Activated naive CD8-positive, alpha-beta T cell treated with anti-CD3 and anti-CD28 coated beads, Interleukin-2, amount 50 U/mL, for 24 hours (primary cell): ENCODE results near the gene PNISR.

ENCODE experiments used
- ATAC-seq: fragments of 150-1000 bp; cut with Tn5 transposase; one replicate; pipeline ENCODE4 v1.10.0; 2021
- DNase-seq: peaks from one replicate; pipeline ENCODE4 v3.0.0; 2021
- H3K27ac Mint-ChIP-seq: one replicate; pipeline ENCODE4 v1.8.0; 2021; ENCODE audit warnings: mild to moderate bottlenecking, mixed read lengths
- H3K27me3 Mint-ChIP-seq: one replicate; pipeline ENCODE4 v1.8.0; 2021; ENCODE audit warnings: mixed read lengths
- H3K36me3 Mint-ChIP-seq: one replicate; pipeline ENCODE4 v1.8.0; 2021; ENCODE audit warnings: low read depth, mixed read lengths
- H3K4me1 Mint-ChIP-seq: one replicate; pipeline ENCODE4 v1.8.0; 2021; ENCODE audit warnings: mixed read lengths
- H3K4me3 Mint-ChIP-seq: one replicate; pipeline ENCODE4 v1.8.0; 2021; ENCODE audit warnings: mild to moderate bottlenecking, moderate library complexity, mixed read lengths
- H3K9me3 Mint-ChIP-seq: one replicate; pipeline ENCODE4 v1.8.0; 2021; ENCODE audit warnings: mixed read lengths

Gene PNISR

GRCh38 chr6:99424022-99424421 lies 1.1 kb downstream of the PNISR start:
- DNase-seq (no peak), ATAC-seq (no peak)
- peak overlapping the region; percentile 92 for H3K4me3 Mint-ChIP-seq
- no peaks in the 10 kb centered on the region for H3K27me3 Mint-ChIP-seq
- H3K4me1 Mint-ChIP-seq: peaks cover 72% of the 10 kb centered on the region
- H3K36me3 Mint-ChIP-seq: peaks cover 29% of the 10 kb centered on the region
- H3K9me3 Mint-ChIP-seq: no peaks in the 10 kb centered on the region
- peak overlapping the region; percentile 98 for H3K27ac Mint-ChIP-seq

- H3K4me3 Mint-ChIP-seq: peak overlapping the region; percentile 92
- H3K9me3 Mint-ChIP-seq: no peaks in the 10 kb centered on the region
- H3K4me1 Mint-ChIP-seq: peaks cover 78% of the 10 kb centered on the region
- no peak overlapping the region for H3K27ac Mint-ChIP-seq
- H3K36me3 Mint-ChIP-seq: peaks cover 29% of the 10 kb centered on the region
- no peak for ATAC-seq
- no peaks in the 10 kb centered on the region for H3K27me3 Mint-ChIP-seq
- DNase-seq: no peak
Measured at GRCh38 chr6:99422912-99423311, 2.2 kb downstream of the PNISR start.

- peak overlapping the region; percentile 56 for H3K27ac Mint-ChIP-seq
Measured at GRCh38 chr6:99416892-99417767, 8.0 kb downstream of the PNISR start.

GRCh38 chr6:99416226-99416625 lies 8.9 kb downstream of the PNISR start:
- Mint-ChIP-seq H3K4me3 (no peak overlapping the region), H3K36me3 (peaks cover 33% of the 10 kb centered on the region), H3K4me1 (peaks cover 65% of the 10 kb centered on the region), H3K27me3 (no peaks in the 10 kb centered on the region), H3K27ac (no peak overlapping the region), H3K9me3 (no peaks in the 10 kb centered on the region)
- ATAC-seq (no peak), DNase-seq (no peak)

More at GRCh38 chr6:99416892-99417767, 8.0 kb downstream of the PNISR start:
- Mint-ChIP-seq H3K4me3 (peak overlapping the region; percentile 26), H3K4me1 (peaks cover 67% of the 10 kb centered on the region), H3K36me3 (peaks cover 34% of the 10 kb centered on the region), H3K27me3 (no peaks in the 10 kb centered on the region), H3K9me3 (no peaks in the 10 kb centered on the region)
- no peak for DNase-seq
- peak; percentile 46 for ATAC-seq

GRCh38 chr6:99415446-99415845 lies 9.7 kb downstream of the PNISR start:
- H3K9me3 Mint-ChIP-seq: no peaks in the 10 kb centered on the region
- no peak for ATAC-seq
- no peaks in the 10 kb centered on the region for H3K27me3 Mint-ChIP-seq
- H3K4me1 Mint-ChIP-seq: peaks cover 60% of the 10 kb centered on the region
- no peak overlapping the region for H3K4me3 Mint-ChIP-seq
- no peak for DNase-seq
- peaks cover 38% of the 10 kb centered on the region for H3K36me3 Mint-ChIP-seq
- no peak overlapping the region for H3K27ac Mint-ChIP-seq

GRCh38 chr6:99412065-99412464 lies 13.0 kb downstream of the PNISR start:
- H3K27ac Mint-ChIP-seq: peak overlapping the region; percentile 78
- H3K4me1 Mint-ChIP-seq: peaks cover 38% of the 10 kb centered on the region
- H3K27me3 Mint-ChIP-seq: no peaks in the 10 kb centered on the region
- peaks cover 49% of the 10 kb centered on the region for H3K36me3 Mint-ChIP-seq
- DNase-seq (no peak), ATAC-seq (no peak)
- H3K9me3 Mint-ChIP-seq: no peaks in the 10 kb centered on the region
- no peak overlapping the region for H3K4me3 Mint-ChIP-seq

- no peaks in the 10 kb centered on the region for H3K27me3 Mint-ChIP-seq
- no peaks in the 10 kb centered on the region for H3K9me3 Mint-ChIP-seq
- DNase-seq (no peak), ATAC-seq (no peak)
- H3K36me3 Mint-ChIP-seq: peaks cover 57% of the 10 kb centered on the region
- H3K27ac Mint-ChIP-seq: no peak overlapping the region
- peaks cover 20% of the 10 kb centered on the region for H3K4me1 Mint-ChIP-seq
- no peak overlapping the region for H3K4me3 Mint-ChIP-seq
Measured at GRCh38 chr6:99409672-99410071, 15.4 kb downstream of the PNISR start.

GRCh38 chr6:99407076-99407475 lies 18.0 kb downstream of the PNISR start:
- Mint-ChIP-seq H3K4me1 (peaks cover 8% of the 10 kb centered on the region), H3K27ac (no peak overlapping the region), H3K36me3 (peaks cover 61% of the 10 kb centered on the region), H3K4me3 (no peak overlapping the region), H3K27me3 (no peaks in the 10 kb centered on the region), H3K9me3 (no peaks in the 10 kb centered on the region)
- ATAC-seq: no peak
- DNase-seq: no peak

- Mint-ChIP-seq H3K4me3 (no peak overlapping the region), H3K4me1 (no peaks in the 10 kb centered on the region), H3K36me3 (peaks cover 55% of the 10 kb centered on the region), H3K27me3 (no peaks in the 10 kb centered on the region), H3K27ac (no peak overlapping the region), H3K9me3 (no peaks in the 10 kb centered on the region)
- ATAC-seq (no peak), DNase-seq (no peak)
Measured at GRCh38 chr6:99402448-99402847, 22.7 kb downstream of the PNISR start.

GRCh38 chr6:99397287-99397686 lies 27.8 kb downstream of the PNISR start:
- Mint-ChIP-seq H3K27ac (no peak overlapping the region), H3K36me3 (peaks cover 27% of the 10 kb centered on the region), H3K4me1 (peaks cover 14% of the 10 kb centered on the region), H3K9me3 (no peaks in the 10 kb centered on the region), H3K27me3 (no peaks in the 10 kb centered on the region), H3K4me3 (no peak overlapping the region)
- ATAC-seq: no peak
- DNase-seq: no peak

- H3K27me3 Mint-ChIP-seq: no peaks in the 10 kb centered on the region
- H3K27ac Mint-ChIP-seq: peak within 1 kb of the TSS; percentile 94
- H3K4me3 Mint-ChIP-seq: peak within 1 kb of the TSS; percentile 93
- H3K9me3 Mint-ChIP-seq: no peaks in the 10 kb centered on the region
- peaks cover 5% of the 10 kb centered on the region for H3K36me3 Mint-ChIP-seq
- H3K4me1 Mint-ChIP-seq: peaks cover 16% of the 10 kb centered on the region
- ATAC-seq (peak; percentile 71), DNase-seq (peak; percentile 76)
Measured at GRCh38 chr6:99393698-99394531, 31.2 kb downstream of the PNISR start, which contains the start of gene COQ3. TSS of gene COQ3 (minus strand) at chr6:99394195. CDS start at chr6:99394179, 16 bp downstream.

- Mint-ChIP-seq H3K4me1 (peaks cover 16% of the 10 kb centered on the region), H3K27me3 (no peaks in the 10 kb centered on the region), H3K4me3 (peak overlapping the region; percentile 93), H3K36me3 (peaks cover 4% of the 10 kb centered on the region), H3K9me3 (no peaks in the 10 kb centered on the region), H3K27ac (peak overlapping the region; percentile 94)
- DNase-seq (no peak), ATAC-seq (peak; percentile 11)
Measured at GRCh38 chr6:99393366-99393697, 31.8 kb downstream of the PNISR start.

GRCh38 chr6:99390896-99391295 lies 34.2 kb downstream of the PNISR start:
- no peak overlapping the region for H3K4me3 Mint-ChIP-seq
- H3K27me3 Mint-ChIP-seq: no peaks in the 10 kb centered on the region
- DNase-seq: no peak
- ATAC-seq: no peak
- H3K9me3 Mint-ChIP-seq: no peaks in the 10 kb centered on the region
- no peaks in the 10 kb centered on the region for H3K36me3 Mint-ChIP-seq
- H3K27ac Mint-ChIP-seq: no peak overlapping the region
- H3K4me1 Mint-ChIP-seq: peaks cover 16% of the 10 kb centered on the region

GRCh38 chr6:99384507-99384906 lies 40.6 kb downstream of the PNISR start:
- Mint-ChIP-seq H3K27me3 (no peaks in the 10 kb centered on the region), H3K4me1 (no peaks in the 10 kb centered on the region), H3K4me3 (no peak overlapping the region), H3K27ac (no peak overlapping the region), H3K9me3 (no peaks in the 10 kb centered on the region), H3K36me3 (no peaks in the 10 kb centered on the region)
- no peak for DNase-seq
- ATAC-seq: no peak

GRCh38 chr6:99378636-99379035 lies 46.5 kb downstream of the PNISR start:
- Mint-ChIP-seq H3K27ac (no peak overlapping the region), H3K27me3 (no peaks in the 10 kb centered on the region), H3K9me3 (no peaks in the 10 kb centered on the region), H3K4me3 (no peak overlapping the region), H3K36me3 (no peaks in the 10 kb centered on the region), H3K4me1 (peaks cover 2% of the 10 kb centered on the region)
- DNase-seq (no peak), ATAC-seq (no peak)
